ENCODE measurements around the gene PCDHAC2. TPM values are rescaled to one million over a fixed set of nuclear protein-coding genes. Genes with fewer than 3 reads are reported as not detected.

Gene PCDHAC2
- total and polyA plus RNA-seq, 9 of the 15 experiments (the other 6 are each of a cell fraction or from before 2014, with no cell fraction given), result 0.03 TPM; not detected in 8

DNA sequence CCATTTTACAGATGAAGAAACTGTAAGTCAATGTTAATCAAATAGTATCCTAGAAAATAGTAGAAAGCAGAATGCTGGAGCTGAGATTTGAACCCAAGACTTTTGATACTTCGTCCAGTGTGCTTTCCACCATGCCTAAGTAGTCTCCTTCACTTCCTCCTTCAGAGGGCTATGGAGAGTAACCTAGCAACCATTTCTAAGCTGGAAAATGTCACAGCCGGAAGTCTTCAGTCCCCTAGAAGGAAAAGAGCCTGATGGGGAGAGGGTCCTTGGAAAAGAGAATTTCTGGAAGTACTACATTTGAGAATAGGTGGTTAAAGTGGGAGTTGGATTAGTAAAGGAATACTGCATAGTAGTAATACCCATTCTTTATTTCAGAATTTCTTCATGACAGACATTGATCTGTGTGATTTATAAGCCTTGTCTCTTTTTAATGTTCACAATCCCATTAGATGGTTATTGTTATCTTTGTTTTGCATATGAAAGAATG is 32.7 kb downstream of the PCDHAC2 start (continued):
- TF ChIP-seq, protein P1, sequence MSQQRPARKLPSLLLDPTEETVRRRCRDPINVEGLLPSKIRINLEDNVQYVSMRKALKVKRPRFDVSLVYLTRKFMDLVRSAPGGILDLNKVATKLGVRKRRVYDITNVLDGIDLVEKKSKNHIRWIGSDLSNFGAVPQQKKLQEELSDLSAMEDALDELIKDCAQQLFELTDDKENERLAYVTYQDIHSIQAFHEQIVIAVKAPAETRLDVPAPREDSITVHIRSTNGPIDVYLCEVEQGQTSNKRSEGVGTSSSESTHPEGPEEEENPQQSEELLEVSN (IDR thresholded peaks at IDR 0.05; ENCODE audit: borderline replicate concordance in 1 of 2, extremely low read depth in 1 of 2, insufficient read depth in 1 of 2, insufficient read length in 1 of 2, low read depth in 1 of 2, low read length in 1 of 2, poor library complexity in 1 of 2, severe bottlenecking in 1 of 2), result no peak
- TF ChIP-seq, protein P2, sequence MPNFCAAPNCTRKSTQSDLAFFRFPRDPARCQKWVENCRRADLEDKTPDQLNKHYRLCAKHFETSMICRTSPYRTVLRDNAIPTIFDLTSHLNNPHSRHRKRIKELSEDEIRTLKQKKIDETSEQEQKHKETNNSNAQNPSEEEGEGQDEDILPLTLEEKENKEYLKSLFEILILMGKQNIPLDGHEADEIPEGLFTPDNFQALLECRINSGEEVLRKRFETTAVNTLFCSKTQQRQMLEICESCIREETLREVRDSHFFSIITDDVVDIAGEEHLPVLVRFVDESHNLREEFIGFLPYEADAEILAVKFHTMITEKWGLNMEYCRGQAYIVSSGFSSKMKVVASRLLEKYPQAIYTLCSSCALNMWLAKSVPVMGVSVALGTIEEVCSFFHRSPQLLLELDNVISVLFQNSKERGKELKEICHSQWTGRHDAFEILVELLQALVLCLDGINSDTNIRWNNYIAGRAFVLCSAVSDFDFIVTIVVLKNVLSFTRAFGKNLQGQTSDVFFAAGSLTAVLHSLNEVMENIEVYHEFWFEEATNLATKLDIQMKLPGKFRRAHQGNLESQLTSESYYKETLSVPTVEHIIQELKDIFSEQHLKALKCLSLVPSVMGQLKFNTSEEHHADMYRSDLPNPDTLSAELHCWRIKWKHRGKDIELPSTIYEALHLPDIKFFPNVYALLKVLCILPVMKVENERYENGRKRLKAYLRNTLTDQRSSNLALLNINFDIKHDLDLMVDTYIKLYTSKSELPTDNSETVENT (CRISPR knock-in tag; IDR thresholded peaks at IDR 0.05), result no peak
- no peak for TF ChIP-seq BRD9 (IDR thresholded peaks at IDR 0.05; ENCODE audit: low read depth, partially characterized antibody)

DNA sequence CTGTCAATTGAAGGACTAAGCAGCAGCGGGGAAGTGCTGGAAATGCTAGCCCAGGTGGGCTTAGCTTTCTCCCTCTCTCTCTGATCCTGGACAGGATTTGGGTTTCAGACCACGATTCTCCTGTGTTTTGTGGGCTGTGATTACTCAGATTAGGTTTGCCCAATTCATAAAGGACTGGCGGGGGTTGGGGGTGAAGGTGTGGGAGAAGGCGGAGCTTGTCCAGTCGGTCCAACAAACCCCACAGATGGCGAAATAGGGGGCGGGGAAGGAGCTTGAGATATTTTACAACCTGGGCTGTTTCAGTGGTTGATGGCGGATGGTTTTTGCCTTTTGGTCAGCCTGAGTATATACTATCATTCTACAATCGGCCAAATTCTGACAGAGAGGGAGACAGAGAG is 35.2 kb downstream of the PCDHAC2 start:
- intact Hi-C loops (cut with micrococcal nuclease), result no loop called here
- Histone ChIP-seq H2AFZ (ENCODE audit: low read depth, low read length) (no peak overlapping the region), H3K9ac (ENCODE audit: insufficient read depth in 1 of 2, low read depth in 2 of 2, low read length in 2 of 2) (no peak overlapping the region), H3K9me3 (replicated peaks; ENCODE audit: control insufficient read depth, insufficient read depth, low read depth, low read length) (no peaks in the 10 kb centered on the region), H3K36me3 (ENCODE audit: control insufficient read depth, insufficient read depth, low read length) (no peaks in the 10 kb centered on the region), H4K20me1 (replicated peaks; ENCODE audit: control insufficient read depth, insufficient read depth, low read length) (no peaks in the 10 kb centered on the region), H3K27ac (ENCODE audit: extremely low read depth, low read depth, low read length) (no peak overlapping the region), H3K9me1 (ENCODE audit: control insufficient read depth, insufficient read depth, low read length) (no peaks in the 10 kb centered on the region), H3K4me2 (ENCODE audit: insufficient read depth, low read length) (no peak overlapping the region), H3K4me3 (no peak overlapping the region), H3K79me2 (ENCODE audit: control insufficient read depth, insufficient read depth, low read length) (no peaks in the 10 kb centered on the region), H3K27me3 (ENCODE audit: control insufficient read depth in 2 of 2, insufficient read depth in 2 of 2, low read length in 2 of 2) (no peaks in the 10 kb centered on the region), H3K4me1 (replicated peaks in 1 of 2; ENCODE audit: control insufficient read depth in 2 of 2, insufficient read depth in 2 of 2, low read length in 2 of 2) (no peaks in the 10 kb centered on the region; a peak in 1 of 5 replicates)
- ATAC-seq (no peak), FAIRE-seq (no peak), DNase-seq (ENCODE audit: extremely low read depth in 1 of 4, low spot score in 3 of 4) (no peak)
- 1% methylated on average over 9 of the region's 9 CpGs for WGBS (ENCODE audit: insufficient coverage, low coverage, missing lambda C conversion rate)
- ChIA-PET CTCF (ENCODE audit: low intra/inter-chr PET ratio) (no interaction called here), POLR2A (no interaction called here)
- no peak for TF ChIP-seq NEUROD1 (IDR thresholded peaks at IDR 0.05; ENCODE audit: borderline replicate concordance, low read depth, low read length, partially characterized antibody)
- no peak for TF ChIP-seq MXI1 (IDR thresholded peaks at IDR 0.05; ENCODE audit: low read depth, low read length)
- no peak for TF ChIP-seq GATA2 (CRISPR knock-in tag; IDR thresholded peaks at IDR 0.05)
- no peak for TF ChIP-seq RHOXF2B (CRISPR knock-in tag; conservative IDR thresholded peaks at IDR 0.05)
- in situ Hi-C loops (cut with MboI), result no loop called here
- BruUV-seq (replicated peaks), result no TSS peak

Measured in K562 (cell line).